Measurements from ENCODE around the gene ABTB1. TPM values are rescaled to one million over a fixed set of nuclear protein-coding genes. Genes with fewer than 3 reads are reported as not detected.

Gene ABTB1
- total RNA-seq, 4 donors from 2014 or later, result 27.8 to 68.7 (median 39.3) TPM

DNA sequence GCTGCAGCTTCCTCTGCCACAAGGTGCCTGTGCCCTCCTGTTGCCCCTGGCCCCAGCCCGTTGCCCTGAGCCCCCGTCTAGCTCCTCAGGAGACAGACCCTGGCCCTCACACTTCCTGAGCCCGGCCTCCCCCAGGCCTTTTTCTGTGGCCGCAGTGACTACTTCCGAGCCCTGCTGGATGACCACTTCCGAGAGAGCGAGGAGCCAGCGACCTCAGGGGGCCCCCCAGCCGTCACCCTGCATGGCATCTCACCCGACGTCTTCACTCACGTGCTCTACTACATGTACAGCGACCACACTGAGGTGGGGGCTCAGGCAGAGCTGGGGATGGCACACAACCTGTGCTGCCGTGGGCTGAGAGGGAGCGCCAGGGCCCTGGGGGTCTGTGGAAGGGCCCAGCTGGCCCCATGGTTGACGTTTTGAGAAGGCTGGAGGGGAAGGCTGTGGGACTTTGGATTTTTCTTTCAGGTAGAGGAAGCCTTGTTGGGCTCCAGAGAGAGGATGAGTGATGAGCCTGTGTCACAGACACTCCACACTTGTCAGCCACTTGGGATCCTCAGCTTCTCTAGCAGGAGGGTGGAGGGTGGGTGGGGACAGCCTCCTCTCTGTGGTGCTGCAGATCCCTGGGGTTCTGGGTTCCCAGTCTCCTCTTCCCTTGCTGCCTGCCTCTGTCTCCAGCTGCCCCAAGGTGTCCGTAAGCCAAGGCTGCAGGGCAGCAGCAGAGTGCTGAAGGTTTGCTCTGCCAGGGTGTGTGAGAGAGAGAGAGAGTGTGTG, 5.0 kb downstream of the ABTB1 start:
- TF ChIP-seq, protein P1, sequence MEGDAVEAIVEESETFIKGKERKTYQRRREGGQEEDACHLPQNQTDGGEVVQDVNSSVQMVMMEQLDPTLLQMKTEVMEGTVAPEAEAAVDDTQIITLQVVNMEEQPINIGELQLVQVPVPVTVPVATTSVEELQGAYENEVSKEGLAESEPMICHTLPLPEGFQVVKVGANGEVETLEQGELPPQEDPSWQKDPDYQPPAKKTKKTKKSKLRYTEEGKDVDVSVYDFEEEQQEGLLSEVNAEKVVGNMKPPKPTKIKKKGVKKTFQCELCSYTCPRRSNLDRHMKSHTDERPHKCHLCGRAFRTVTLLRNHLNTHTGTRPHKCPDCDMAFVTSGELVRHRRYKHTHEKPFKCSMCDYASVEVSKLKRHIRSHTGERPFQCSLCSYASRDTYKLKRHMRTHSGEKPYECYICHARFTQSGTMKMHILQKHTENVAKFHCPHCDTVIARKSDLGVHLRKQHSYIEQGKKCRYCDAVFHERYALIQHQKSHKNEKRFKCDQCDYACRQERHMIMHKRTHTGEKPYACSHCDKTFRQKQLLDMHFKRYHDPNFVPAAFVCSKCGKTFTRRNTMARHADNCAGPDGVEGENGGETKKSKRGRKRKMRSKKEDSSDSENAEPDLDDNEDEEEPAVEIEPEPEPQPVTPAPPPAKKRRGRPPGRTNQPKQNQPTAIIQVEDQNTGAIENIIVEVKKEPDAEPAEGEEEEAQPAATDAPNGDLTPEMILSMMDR (IDR thresholded peaks at IDR 0.05), result no peak
- TF ChIP-seq POLR2A (IDR thresholded peaks at IDR 0.05), result no peak
- intact Hi-C loops (cut with DNase I; ENCODE audit: low total_unique reads), result loop anchor here (10.0 kb wide), 2 partner anchors 103 to 147 kb away; partner anchors contain the start of gene MGLL
- peak in 1 of 2 donors; percentile 82 for DNase-seq (ENCODE audit: low spot score in 2 of 2)
- H3K4me3 ChIP-seq (ENCODE audit: low read depth, poor library complexity, severe bottlenecking), result no peak overlapping the region
- WGBS, 2 donors, result 92 to 93% methylated on average over 17 of the region's 17 CpGs

DNA sequence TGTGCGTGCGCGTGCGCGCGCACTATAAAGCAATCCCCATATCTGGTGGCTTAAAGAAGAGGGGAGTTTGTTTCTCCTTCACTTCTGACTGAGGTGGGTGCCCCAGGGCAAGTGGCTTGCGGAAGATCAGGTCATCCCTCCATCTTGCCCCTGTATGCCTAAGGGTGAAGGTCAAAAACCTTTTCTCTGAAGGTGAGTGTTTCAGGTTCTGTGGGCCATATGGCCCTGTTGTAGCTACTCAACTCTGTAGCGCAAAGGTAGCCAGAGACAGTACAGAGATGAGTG, 5.5 kb downstream of the ABTB1 start:
- intact Hi-C loops (cut with DNase I; ENCODE audit: low total_unique reads), result loop anchor here (10.0 kb wide), 2 partner anchors 103 to 147 kb away; partner anchors contain the start of gene MGLL
- H3K4me3 ChIP-seq (ENCODE audit: low read depth, poor library complexity, severe bottlenecking), result no peak overlapping the region
- WGBS, 2 donors, result 92 to 96% methylated on average over 8 of the region's 8 CpGs
- TF ChIP-seq, protein P1 (IDR thresholded peaks at IDR 0.05), result no peak
- TF ChIP-seq POLR2A (IDR thresholded peaks at IDR 0.05), result no peak
- peak in 1 of 2 donors; percentile 67 for DNase-seq (ENCODE audit: low spot score in 2 of 2)

DNA sequence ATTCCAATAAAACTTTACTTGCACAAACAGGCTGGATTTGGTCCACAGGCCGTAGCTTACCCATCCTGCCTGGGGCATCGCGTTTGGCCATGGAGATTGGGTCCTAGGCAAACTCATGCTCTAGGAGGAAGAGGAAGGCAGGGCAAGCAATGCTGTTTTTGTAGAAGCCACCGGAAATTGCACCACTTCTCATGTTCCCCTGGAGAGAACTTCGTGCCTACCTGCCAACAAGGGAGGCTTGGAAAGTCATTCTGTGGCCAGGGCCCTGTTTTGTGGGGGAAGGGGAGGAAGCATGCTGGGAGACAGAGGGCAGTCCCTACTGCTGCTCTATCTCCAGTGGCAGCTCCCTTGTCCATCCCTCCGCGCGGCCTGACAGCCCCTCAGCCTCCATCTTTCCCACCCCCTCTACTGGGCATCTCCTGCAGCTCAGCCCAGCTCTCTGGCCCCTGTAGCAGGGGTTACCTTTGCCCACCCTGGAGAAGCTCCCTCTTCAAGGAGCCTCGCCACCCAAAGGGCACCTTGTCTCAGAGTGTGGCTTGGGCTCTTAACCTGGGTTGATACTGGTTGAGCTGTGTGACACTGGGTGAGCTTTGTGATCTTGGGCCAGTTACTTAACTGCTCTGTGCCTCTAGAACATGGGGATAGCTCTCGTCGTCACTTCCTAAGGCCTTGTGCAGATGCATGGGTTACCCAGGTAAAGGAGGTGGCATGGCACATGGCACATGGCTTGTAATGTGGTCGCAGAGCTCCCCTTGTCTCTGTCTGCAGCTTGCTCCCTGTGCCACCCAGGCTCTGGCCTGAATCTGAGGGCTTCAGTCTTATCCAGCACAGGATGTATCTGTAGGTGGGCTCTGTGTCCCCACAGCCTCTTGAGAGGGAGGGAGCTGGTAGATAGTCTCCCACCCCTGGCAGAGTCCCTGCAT, 6.1 kb downstream of the ABTB1 start:
- intact Hi-C loops (cut with DNase I; ENCODE audit: low total_unique reads), result loop anchor here (10.0 kb wide), 2 partner anchors 104 to 146 kb away; partner anchors contain the start of gene MGLL
- 68 to 73% methylated on average over 11 to 12 of the region's 12 CpGs for WGBS, 2 donors
- H3K4me3 ChIP-seq (ENCODE audit: low read depth, poor library complexity, severe bottlenecking), result no peak overlapping the region
- peak in 1 of 2 donors; percentile 83 for DNase-seq (ENCODE audit: low spot score in 2 of 2)
- TF ChIP-seq, protein P1 (IDR thresholded peaks at IDR 0.05), result no peak
- no peak for TF ChIP-seq POLR2A (IDR thresholded peaks at IDR 0.05)

DNA sequence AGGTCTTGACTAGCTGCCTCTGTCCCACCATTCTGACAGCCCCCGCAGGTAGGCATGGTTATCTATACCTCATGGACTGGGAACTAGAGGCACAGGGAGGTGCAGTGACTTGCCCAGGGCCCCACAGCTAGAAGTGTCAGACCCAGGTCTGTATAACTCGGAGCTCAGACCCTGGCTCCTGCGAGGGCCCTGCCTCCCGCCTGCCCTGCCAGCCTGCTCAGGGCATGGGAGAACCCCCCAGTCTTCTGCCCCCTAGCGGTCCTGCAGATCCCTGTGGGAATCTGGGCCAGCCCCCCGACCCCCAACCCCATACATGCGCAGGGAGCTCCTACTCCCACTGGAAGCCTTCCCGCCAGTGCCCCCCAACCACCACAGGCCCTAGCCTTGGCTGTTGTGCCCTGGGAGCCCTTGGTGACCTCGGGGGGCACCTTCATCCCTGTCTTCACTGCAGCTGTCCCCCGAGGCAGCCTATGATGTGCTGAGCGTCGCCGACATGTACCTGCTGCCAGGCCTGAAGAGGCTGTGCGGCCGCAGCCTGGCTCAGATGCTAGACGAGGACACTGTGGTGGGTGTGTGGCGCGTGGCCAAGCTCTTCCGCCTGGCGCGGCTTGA, 6.9 kb downstream of the ABTB1 start:
- peak in 1 of 2 donors; percentile 83 for DNase-seq (ENCODE audit: low spot score in 2 of 2)
- no peak for TF ChIP-seq POLR2A (IDR thresholded peaks at IDR 0.05)
- TF ChIP-seq, protein P1 (IDR thresholded peaks at IDR 0.05), result no peak
- intact Hi-C loops (cut with DNase I; ENCODE audit: low total_unique reads), result loop anchor here (10.0 kb wide), 2 partner anchors 105 to 145 kb away; partner anchors contain the start of gene MGLL
- H3K4me3 ChIP-seq (ENCODE audit: low read depth, poor library complexity, severe bottlenecking), result no peak overlapping the region
- WGBS, 2 donors, result 93 to 94% methylated on average over 20 to 21 of the region's 21 CpGs

DNA sequence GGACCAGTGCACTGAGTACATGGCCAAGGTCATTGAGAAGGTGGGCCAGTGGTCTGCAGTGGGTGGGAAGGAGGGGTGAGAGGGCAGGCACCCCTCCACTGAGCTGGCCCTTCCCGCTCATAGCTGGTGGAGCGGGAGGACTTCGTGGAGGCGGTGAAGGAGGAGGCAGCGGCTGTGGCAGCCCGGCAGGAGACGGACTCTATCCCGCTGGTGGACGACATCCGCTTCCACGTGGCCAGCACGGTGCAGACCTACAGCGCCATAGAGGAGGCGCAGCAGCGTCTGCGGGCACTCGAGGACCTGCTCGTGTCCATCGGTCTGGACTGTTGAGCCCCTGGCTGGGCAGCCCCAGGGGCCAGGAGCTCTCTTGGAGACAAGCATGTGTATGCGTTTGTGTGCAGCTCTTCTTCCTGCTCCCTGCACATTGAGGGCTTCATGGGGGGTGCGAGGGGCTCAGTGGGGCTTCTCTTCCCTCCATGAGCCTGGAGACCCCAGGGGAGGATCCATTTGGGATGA, 7.5 kb downstream of the ABTB1 start:
- intact Hi-C loops (cut with DNase I; ENCODE audit: low total_unique reads), result no loop called here

More for the DNA sequence above, 7.5 kb downstream of the ABTB1 start:
- no peak for TF ChIP-seq POLR2A (IDR thresholded peaks at IDR 0.05)
- TF ChIP-seq, protein P1 (IDR thresholded peaks at IDR 0.05), result no peak
- DNase-seq (ENCODE audit: low spot score in 2 of 2), result peak in 1 of 2 donors; percentile 81
- WGBS, 2 donors, result 95 to 96% methylated on average over 21 of the region's 21 CpGs
- H3K4me3 ChIP-seq (ENCODE audit: low read depth, poor library complexity, severe bottlenecking), result no peak overlapping the region
